Measurements from ENCODE around the gene TRRAP. TPM values are rescaled to one million over a fixed set of nuclear protein-coding genes. Genes with fewer than 3 reads are reported as not detected.

The TRRAP gene
- polyA plus RNA-seq, 6 donors from 2014 or later: 0.09 to 7.1 (median 3.1) TPM

DNA sequence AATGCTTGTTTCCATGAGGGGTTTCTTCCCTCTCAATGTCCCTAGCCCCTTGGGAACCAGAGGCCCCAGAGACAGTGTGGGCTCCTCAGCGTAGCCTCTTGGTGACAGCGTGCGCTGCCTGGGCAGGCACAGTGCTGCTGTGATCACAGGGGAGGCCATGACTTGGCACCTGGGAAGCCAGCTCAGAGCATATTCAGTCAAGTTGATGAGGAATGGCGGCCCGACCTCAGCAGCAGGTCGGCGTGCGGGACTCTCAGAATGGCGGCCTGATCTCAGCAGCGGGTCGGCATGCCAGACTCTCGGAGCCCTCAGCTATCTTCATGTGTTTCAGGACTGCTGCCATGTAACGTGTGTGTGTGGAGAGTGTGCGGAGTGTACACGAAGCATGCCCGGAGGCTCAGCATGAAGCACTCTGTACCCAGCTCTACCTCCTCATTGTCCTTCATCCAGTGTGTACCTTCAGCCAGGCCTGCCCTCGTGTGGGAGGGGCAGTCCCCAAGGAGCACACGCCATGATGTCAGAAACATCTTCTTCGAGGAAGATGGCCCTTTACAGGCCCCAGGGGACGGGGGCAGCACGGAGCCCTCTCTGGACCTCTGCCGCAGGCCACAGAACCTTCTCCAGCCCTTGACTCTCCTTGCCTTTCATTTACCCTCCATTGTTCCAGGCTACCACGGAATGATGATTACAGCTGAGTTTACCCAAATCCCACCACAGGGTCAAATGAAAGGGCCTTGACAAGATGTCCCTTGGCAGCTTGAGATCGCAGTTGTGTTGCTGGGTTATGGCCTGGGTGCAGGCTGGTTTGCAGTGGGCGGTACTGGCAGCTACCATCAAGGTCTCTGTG is 135.2 kb downstream of the TRRAP start:
- Mint-ChIP-seq H3K4me3 (peak overlapping the region in 1 of 8 donors; percentile 5), H3K9me3 (no peaks in the 10 kb centered on the region), H3K36me3 (peaks cover 22 to 39% of the 10 kb centered on the region in 2 donors), H3K4me1 (peaks cover 0 to 7% (median 0%) of the 10 kb centered on the region in 3 donors), H3K27ac (no peak overlapping the region), H3K27me3 (no peaks in the 10 kb centered on the region)
- DNase-seq (no peak), ATAC-seq (ENCODE audit: low read depth in 2 of 2) (no peak)

DNA sequence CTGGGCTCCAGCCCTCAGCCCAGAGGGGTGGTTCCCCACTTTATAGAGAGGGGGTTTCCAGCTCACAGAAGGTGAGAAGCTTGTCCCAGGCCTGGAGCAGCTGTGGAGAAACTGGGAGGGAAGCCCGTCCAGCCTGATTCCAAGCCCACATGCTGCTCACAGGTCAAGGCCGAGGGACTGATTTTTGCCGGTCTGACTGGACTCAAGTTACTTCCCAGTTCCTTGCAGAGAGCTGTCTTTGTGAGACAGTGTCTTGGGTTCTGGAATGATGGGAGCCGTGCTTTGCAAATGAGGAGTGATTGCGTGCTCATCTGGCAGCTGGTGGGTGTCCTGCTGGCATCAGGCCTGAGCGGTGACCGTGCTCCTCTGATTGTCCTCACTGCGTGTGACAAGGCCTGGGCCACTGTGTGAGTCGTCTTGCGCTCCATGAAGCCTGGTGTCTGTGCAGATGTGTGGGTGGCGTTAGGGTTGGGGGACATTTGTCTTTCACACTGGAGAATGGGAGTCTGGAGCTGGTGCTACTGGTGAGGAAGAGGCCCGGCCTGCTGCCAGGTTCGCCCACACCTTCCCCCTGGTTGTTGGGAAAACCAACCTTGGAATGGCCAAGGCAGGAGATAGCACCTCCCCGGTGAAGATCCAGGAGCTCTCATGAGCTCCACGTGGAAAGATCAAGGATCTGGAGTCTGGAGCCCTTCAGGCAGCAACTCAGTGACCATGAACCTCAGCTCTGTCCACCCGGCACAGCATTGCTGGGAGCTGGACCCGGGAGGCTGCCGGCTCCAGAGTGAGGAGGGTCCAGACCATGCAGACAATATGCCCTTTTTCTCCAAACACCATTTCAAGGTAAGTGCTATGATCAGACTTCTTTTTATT is 136.0 kb downstream of the TRRAP start:
- peak overlapping the region in 1 of 6 donors; percentile 59 for H3K27ac Mint-ChIP-seq
- no peaks in the 10 kb centered on the region for H3K27me3 Mint-ChIP-seq

DNA sequence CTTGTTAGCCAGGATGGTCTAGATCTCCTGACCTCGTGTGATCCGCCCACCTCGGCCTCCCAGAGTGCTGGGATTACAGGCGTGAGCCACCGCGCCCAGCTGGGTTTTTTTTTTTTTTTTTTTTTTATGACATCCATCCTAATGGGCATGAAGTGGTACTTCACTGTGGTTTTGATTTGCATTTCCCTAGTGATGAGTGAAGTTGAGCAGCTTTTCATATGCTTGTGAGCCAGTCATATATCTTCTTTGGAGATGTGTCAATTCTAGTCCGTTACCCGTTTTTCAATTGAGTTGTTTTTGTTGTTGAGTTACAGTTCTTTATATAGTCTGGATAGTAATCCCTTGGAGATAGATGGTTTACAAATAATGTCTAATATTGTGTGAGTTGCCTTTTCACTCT is 137.9 kb downstream of the TRRAP start:
- H3K4me1 Mint-ChIP-seq: peaks cover 0 to 16% (median 0%) of the 10 kb centered on the region in 3 donors
- no peak overlapping the region for H3K4me3 Mint-ChIP-seq
- no peaks in the 10 kb centered on the region for H3K27me3 Mint-ChIP-seq
- peak overlapping the region in 1 of 6 donors; percentile 30 for H3K27ac Mint-ChIP-seq
- ATAC-seq (ENCODE audit: low read depth in 2 of 2) (no peak), DNase-seq (no peak)
- no peaks in the 10 kb centered on the region for H3K9me3 Mint-ChIP-seq
- H3K36me3 Mint-ChIP-seq: peaks cover 11 to 43% of the 10 kb centered on the region in 2 donors

More for the DNA sequence above, 136.0 kb downstream of the TRRAP start:
- peaks cover 0 to 7% (median 0%) of the 10 kb centered on the region in 3 donors for H3K4me1 Mint-ChIP-seq
- no peak for ATAC-seq (ENCODE audit: low read depth in 2 of 2)
- H3K9me3 Mint-ChIP-seq: no peaks in the 10 kb centered on the region
- DNase-seq: no peak
- no peak overlapping the region for H3K4me3 Mint-ChIP-seq
- H3K36me3 Mint-ChIP-seq: peaks cover 22 to 39% of the 10 kb centered on the region in 2 donors

DNA sequence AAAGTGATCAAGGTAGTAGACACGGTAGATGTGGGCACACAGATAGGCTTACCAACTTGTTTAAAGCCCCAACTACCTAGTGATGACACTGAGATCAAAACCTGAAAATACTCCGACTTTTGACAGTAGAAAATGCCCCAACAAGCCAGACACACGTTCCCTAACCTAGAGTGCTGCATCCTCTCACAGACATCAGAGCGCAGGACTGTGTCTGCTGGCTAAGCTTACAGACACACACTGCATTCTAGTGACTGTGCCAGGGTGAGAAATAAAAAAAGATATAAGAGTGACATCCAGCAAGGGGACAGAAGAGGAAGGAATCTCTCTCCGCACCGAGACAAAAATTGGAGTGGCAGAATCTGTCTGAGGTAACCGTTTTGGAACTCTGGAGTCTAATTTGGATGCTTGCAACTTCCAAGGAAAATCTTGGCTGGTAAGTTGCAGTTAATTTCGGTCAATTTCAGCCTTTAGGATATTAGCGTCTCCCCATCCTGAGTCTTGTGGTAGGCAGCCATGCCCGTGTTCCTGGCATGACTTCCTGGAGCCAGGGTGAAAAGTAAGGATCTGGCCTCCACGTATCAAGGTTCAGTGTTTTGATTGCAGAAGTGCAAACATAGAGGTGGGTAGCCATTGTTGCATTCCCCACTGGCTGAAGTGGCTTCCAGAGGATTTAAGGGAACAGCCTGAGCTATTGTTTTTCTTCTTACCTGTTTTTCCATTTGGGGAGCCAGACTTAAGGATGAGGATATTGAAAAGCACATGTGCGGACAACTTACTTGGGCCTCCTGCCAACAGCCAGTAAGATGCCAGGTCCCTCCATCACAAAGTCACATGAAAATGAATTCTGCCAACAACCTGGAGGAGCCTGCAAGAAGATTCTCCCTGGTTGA is 141.4 kb downstream of the TRRAP start:
- H3K27me3 Mint-ChIP-seq: no peaks in the 10 kb centered on the region
- H3K4me1 Mint-ChIP-seq: peaks cover 12 to 19% (median 13%) of the 10 kb centered on the region in 3 donors
- H3K9me3 Mint-ChIP-seq: no peaks in the 10 kb centered on the region
- peaks cover 10 to 28% of the 10 kb centered on the region in 2 donors for H3K36me3 Mint-ChIP-seq
- H3K27ac Mint-ChIP-seq: peak overlapping the region in 2 of 6 donors; percentile 20 to 67
- DNase-seq (no peak), ATAC-seq (ENCODE audit: low read depth in 2 of 2) (no peak)
- H3K4me3 Mint-ChIP-seq: no peak overlapping the region

DNA sequence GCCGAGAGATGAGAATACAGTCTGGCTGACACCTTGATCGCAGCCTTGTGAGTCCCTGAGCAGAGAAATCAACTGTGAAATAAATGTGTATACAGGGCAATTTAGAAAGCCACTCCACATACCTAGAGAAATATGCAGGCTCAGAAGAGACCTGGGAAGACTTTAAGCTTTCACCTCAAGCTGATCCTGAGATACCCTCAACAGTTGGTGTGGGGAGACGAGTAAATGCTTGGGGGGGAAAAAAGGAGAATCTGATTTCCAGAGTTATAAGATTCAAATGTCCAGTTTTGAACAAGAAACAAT is 142.0 kb downstream of the TRRAP start:
- DNase-seq (no peak), ATAC-seq (ENCODE audit: low read depth in 2 of 2) (no peak)
- Mint-ChIP-seq H3K4me1 (peaks cover 12 to 14% (median 14%) of the 10 kb centered on the region in 3 donors), H3K27me3 (no peaks in the 10 kb centered on the region), H3K4me3 (no peak overlapping the region), H3K27ac (peak overlapping the region in 1 of 6 donors; percentile 67), H3K36me3 (peaks cover 8 to 28% of the 10 kb centered on the region in 2 donors), H3K9me3 (no peaks in the 10 kb centered on the region)

DNA sequence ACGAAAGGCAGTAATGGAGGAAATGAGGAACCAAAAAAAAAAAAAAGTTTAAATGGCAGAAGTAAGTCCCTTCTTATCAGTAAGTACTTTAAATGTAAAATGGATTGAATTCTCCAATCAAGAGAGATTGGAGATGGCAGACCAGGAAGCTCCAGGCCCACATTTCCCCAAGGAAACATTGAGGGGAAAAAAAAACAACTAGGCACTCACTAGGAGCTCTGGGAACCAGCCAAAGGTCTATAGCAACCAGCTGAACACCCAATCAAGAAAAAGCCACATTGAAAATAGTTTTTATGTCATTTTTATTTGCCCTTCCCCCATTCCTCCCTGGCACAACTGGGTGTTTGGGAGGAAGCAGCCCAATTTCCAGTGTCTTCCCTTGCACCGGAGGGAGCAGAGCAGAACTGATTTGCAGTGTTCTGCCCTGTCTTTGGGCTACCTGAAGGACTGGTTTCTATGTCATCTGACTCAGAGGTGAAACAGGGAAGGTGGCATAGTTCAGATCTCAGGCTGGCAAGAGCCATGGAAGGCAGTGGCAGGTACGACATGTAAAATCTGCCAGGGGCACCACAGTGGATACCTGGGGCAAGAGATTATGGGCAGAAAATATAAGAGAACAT is 143.7 kb downstream of the TRRAP start:
- ATAC-seq (ENCODE audit: low read depth in 2 of 2) (no peak), DNase-seq (no peak)
- H3K36me3 Mint-ChIP-seq: peaks cover 8 to 21% of the 10 kb centered on the region in 2 donors
- no peak overlapping the region for H3K4me3 Mint-ChIP-seq
- peak overlapping the region in 3 of 6 donors; percentile 15 to 74 (median 26) for H3K27ac Mint-ChIP-seq
- no peaks in the 10 kb centered on the region for H3K9me3 Mint-ChIP-seq
- peaks cover 12 to 17% (median 14%) of the 10 kb centered on the region in 3 donors for H3K4me1 Mint-ChIP-seq
- H3K27me3 Mint-ChIP-seq: no peaks in the 10 kb centered on the region

DNA sequence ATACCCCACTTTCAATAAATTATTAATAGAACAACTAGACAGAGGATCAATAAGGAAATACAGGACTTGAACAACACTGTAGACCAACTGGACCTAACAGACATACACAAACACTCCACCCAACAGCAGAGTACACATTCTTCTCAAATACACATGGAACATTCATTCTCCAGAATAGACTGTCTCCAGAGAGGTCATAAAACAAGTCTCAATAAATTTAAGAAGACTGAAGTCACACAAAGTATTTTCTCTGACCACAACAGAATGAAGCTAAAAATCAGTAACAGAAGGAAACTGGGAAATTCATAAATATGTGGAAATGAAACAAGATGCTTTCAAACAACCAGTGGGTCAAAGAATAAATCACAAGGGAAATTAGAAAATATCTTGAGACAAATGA is 145.7 kb downstream of the TRRAP start:
- peaks cover 12 to 17% (median 14%) of the 10 kb centered on the region in 3 donors for H3K4me1 Mint-ChIP-seq
- peaks cover 12 to 21% of the 10 kb centered on the region in 2 donors for H3K36me3 Mint-ChIP-seq
- H3K27me3 Mint-ChIP-seq: no peaks in the 10 kb centered on the region
- no peak overlapping the region for H3K4me3 Mint-ChIP-seq
- H3K27ac Mint-ChIP-seq: peak overlapping the region in 5 of 6 donors; percentile 4 to 62 (median 41)
- H3K9me3 Mint-ChIP-seq: no peaks in the 10 kb centered on the region
- no peak for DNase-seq
- no peak for ATAC-seq (ENCODE audit: low read depth in 2 of 2)

DNA sequence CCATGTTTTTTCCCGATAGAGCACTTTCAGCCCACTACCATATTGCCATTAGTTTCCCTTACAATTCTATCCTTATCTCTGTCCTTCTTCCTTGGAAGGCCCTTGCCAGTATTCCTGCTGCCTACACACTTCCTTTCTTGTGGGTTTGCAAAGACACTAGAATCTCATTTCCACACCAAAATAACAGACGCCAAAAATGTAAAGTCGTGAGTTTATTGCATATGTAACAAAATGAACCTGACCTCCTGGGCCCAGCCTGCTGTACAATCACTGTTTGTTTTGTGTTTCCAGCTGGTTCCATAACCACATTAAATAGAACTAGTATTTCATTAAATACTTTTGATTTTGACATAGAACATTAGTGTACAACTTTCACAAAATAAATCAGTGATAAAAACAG is 148.9 kb downstream of the TRRAP start:
- H3K9me3 Mint-ChIP-seq: no peaks in the 10 kb centered on the region
- H3K27me3 Mint-ChIP-seq: no peaks in the 10 kb centered on the region
- DNase-seq (no peak), ATAC-seq (ENCODE audit: low read depth in 2 of 2) (no peak)
- H3K36me3 Mint-ChIP-seq: peaks cover 7 to 16% of the 10 kb centered on the region in 2 donors
- no peak overlapping the region for H3K4me3 Mint-ChIP-seq
- H3K4me1 Mint-ChIP-seq: peaks cover 3 to 9% (median 6%) of the 10 kb centered on the region in 3 donors
- H3K27ac Mint-ChIP-seq: peak overlapping the region in 1 of 6 donors; percentile 58

DNA sequence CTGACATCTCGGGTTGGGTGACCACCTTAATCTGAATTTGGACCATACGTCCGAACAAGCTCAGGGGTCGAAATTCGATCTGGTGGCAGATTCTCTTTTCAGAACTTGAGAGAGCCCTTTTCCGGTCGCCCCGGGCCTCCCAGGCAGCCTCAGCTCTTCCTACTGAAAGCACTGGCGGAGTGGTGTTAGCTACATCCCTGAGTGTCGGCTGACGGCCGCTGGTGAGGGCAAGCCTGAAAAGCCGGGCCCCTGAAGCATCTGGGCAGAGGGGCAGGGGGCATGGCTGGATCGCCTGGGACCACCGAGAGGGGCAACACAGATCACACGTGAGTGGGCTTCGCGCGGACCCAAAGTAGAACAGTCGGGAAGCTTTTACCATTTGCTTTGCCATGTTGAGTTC is 149.5 kb downstream of the TRRAP start:
- DNase-seq (no peak), ATAC-seq (ENCODE audit: low read depth in 2 of 2) (no peak)
- no peak overlapping the region for H3K27ac Mint-ChIP-seq

DNA sequence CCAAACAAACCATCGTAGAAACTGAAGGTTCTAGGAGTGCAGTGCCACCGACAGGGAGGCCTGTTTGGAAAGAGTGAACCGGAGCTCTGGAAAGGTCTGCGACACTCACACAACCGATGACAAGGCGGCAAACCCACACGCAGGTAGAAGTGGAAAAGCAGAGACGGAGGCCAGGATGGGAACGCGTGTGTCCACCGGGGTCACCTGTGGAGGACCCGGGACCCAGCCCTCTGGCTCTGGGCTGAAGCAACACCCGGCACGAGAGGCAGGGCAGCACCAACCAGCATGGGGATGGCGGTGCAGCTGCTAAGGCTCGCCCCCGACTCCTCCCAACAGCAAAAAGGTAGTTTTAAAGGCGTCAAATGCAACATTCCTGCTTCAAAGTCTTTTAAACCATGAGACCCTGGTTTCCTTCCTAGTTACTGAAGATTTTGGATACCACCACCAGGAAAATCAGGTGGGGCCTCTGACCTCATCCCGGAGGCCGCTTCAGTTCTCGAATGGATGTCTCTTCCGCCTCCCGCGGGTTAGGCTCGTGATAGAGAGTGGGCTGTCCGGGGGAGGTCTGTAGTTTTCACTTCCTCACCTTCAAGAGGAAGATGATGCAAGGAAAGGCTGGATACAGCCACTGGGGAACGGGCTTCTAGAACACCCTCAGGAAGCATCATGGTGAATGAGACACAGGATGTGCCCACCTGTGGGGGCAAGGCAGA is 150.1 kb downstream of the TRRAP start:
- no peaks in the 10 kb centered on the region for H3K27me3 Mint-ChIP-seq
- no peaks in the 10 kb centered on the region for H3K9me3 Mint-ChIP-seq
- H3K36me3 Mint-ChIP-seq: peaks cover 7 to 10% of the 10 kb centered on the region in 2 donors
- H3K4me1 Mint-ChIP-seq: peaks cover 1 to 4% (median 3%) of the 10 kb centered on the region in 3 donors
- no peak overlapping the region for H3K4me3 Mint-ChIP-seq
- ATAC-seq (ENCODE audit: low read depth in 2 of 2) (no peak), DNase-seq (no peak)
- H3K27ac Mint-ChIP-seq: peak overlapping the region in 2 of 6 donors; percentile 9 to 71

More for the DNA sequence above, 149.5 kb downstream of the TRRAP start:
- no peaks in the 10 kb centered on the region for H3K9me3 Mint-ChIP-seq
- H3K27me3 Mint-ChIP-seq: no peaks in the 10 kb centered on the region
- H3K4me3 Mint-ChIP-seq: no peak overlapping the region
- H3K36me3 Mint-ChIP-seq: peaks cover 7 to 16% of the 10 kb centered on the region in 2 donors
- H3K4me1 Mint-ChIP-seq: peaks cover 3 to 9% (median 6%) of the 10 kb centered on the region in 3 donors

DNA sequence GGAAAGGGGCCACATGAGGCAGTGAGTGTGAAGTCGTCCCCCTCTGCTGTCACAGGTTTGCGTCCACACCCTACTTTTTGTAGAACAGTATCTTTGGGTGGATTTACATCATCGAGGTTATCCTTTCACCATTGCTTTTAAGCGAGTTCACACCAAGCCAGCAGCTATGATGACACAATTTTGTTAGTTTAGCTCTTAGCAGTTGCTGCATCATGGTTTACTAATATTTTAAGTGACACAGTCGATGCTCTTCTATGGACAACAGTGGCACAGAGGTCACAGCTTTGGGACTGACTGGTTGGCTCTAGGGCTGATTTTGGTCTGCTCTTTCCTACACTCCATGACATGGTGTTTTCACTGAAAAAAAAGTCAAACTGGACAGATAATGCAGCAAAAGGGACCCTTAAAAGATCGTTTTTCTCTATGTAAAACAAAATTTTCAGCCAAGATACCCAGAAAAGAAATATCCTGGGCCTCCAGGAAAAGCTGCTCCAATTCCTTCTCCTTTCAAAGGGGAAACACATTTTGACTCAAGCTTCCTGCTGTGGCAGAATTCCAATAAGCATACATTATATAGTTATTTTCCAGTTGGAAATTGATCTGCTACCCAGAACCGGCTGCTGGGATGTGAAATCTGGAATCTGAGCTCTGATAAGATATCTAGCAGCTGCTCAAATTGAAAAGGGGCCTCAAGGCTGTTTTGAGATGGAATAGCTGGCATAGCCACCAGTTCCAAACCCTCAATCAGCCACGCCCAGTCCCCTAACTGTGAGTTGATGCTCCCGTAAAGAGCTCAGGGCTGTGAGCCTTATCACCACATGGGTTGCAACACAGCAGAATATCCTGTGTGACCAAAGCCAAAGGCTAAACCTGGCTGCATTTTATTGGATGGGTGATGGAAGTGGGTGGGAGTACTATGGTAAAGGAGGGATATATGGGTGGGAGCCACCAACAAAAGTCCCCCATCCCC is 151.4 kb downstream of the TRRAP start:
- H3K27me3 Mint-ChIP-seq: no peaks in the 10 kb centered on the region
- peaks cover 0 to 3% (median under 1%) of the 10 kb centered on the region in 3 donors for H3K4me1 Mint-ChIP-seq
- no peak overlapping the region for H3K4me3 Mint-ChIP-seq
- ATAC-seq (ENCODE audit: low read depth in 2 of 2) (no peak), DNase-seq (no peak)
- peak overlapping the region in 5 of 6 donors; percentile 17 to 75 (median 69) for H3K27ac Mint-ChIP-seq
- no peaks in the 10 kb centered on the region for H3K9me3 Mint-ChIP-seq
- H3K36me3 Mint-ChIP-seq: peaks cover 7 to 8% of the 10 kb centered on the region in 2 donors

Data from naive B cell (primary cell).